ENCODE measurements around the gene DCAF10. TPM values are rescaled to one million over a fixed set of nuclear protein-coding genes. Genes with fewer than 3 reads are reported as not detected.

Gene DCAF10
- total and polyA plus RNA-seq, 2 of the 8 experiments (the other 6 are each of a cell fraction or from before 2014, with no cell fraction given): 7.1 to 15.0 TPM

GRCh38 chr9:37788332-37788731 lies 12.3 kb upstream of the DCAF10 start:
- Histone ChIP-seq H2BK12ac (ENCODE audit: low read depth, low read length) (no peak overlapping the region), H3K9ac (replicated peaks in 1 of 4; ENCODE audit: extremely low read depth in 1 of 4, low read depth in 3 of 4, low read length in 3 of 4) (no peak overlapping the region), H3K56ac (replicated peaks; ENCODE audit: insufficient read length, low read depth, low read length) (no peak overlapping the region), H3K4me1 (replicated peaks in 1 of 4; ENCODE audit: control insufficient read depth in 3 of 4, insufficient read depth in 4 of 4, low read length in 3 of 4) (peaks cover 0 to 4% (median 0%) of the 10 kb centered on the region in 4 experiments; a peak in 3 of 7 replicates), H4K8ac (ENCODE audit: extremely low read depth, insufficient read depth, low read length) (no peak overlapping the region), H3K23ac (ENCODE audit: insufficient read length) (no peak overlapping the region), H3K27me3 (replicated peaks in 1 of 4; ENCODE audit: control insufficient read depth in 3 of 4, extremely low read depth in 1 of 4, insufficient read depth in 3 of 4, low read length in 3 of 4) (peaks cover 0 to 3% (median 2%) of the 10 kb centered on the region in 4 experiments; a peak in 2 of 7 replicates), H2BK120ac (replicated peaks; ENCODE audit: low read depth, low read length) (no peak overlapping the region), H2AK5ac (ENCODE audit: low read depth, low read length) (no peak overlapping the region), H2AFZ (ENCODE audit: low read length) (no peak overlapping the region), H3K9me3 (ENCODE audit: insufficient read depth in 2 of 2, low read depth in 1 of 2, low read length in 1 of 2) (no peaks in the 10 kb centered on the region), H2BK5ac (ENCODE audit: low read depth, low read length) (no peak overlapping the region), H3K79me2 (ENCODE audit: control insufficient read depth in 1 of 2, insufficient read depth in 2 of 2, low read length in 2 of 2) (peaks cover 6 to 13% of the 10 kb centered on the region in 2 experiments; a peak in 3 of 4 replicates), H3K79me1 (ENCODE audit: low read depth, low read length) (no peaks in the 10 kb centered on the region; the same call in 1 of the 2 replicates), H2BK20ac (ENCODE audit: low read length) (no peak overlapping the region), H3K4me2 (ENCODE audit: insufficient read depth in 1 of 2, low read depth in 2 of 2, low read length in 2 of 2) (no peak overlapping the region), H4K20me1 (replicated peaks in 1 of 2; ENCODE audit: control insufficient read depth in 1 of 2, insufficient read depth in 2 of 2, low read length in 2 of 2) (peaks cover 0 to 1% of the 10 kb centered on the region in 2 experiments), H3K36me3 (ENCODE audit: control insufficient read depth in 2 of 4, insufficient read depth in 4 of 4, low read length in 3 of 4) (peaks cover 0 to 4% (median 2%) of the 10 kb centered on the region in 4 experiments; a peak in 5 of 8 replicates), H3K27ac (ENCODE audit: low read depth, low read length) (no peak overlapping the region), H3K23me2 (ENCODE audit: low read depth, low read length) (peaks cover 6% of the 10 kb centered on the region), H3K14ac (ENCODE audit: insufficient read length) (no peak overlapping the region), H3K4me3 (ENCODE audit: extremely low read depth in 1 of 4, insufficient read depth in 2 of 4, low read depth in 3 of 4, low read length in 4 of 4) (no peak overlapping the region), H4K5ac (ENCODE audit: insufficient read length, low read depth, low read length) (no peak overlapping the region), H2BK15ac (ENCODE audit: low read length) (no peak overlapping the region), H3K4ac (replicated peaks; ENCODE audit: insufficient read length, low read depth, low read length) (no peak overlapping the region), H3K18ac (ENCODE audit: extremely low read depth, low read length) (no peak overlapping the region), H4K91ac (replicated peaks; ENCODE audit: insufficient read length, low read length) (no peak overlapping the region)
- POLR2A ChIA-PET (ENCODE audit: partially characterized antibody): interaction anchor here (0.7 kb wide), 1 partner anchor 301 kb away, joined by 3 read pairs; no protein-coding TSS in a partner anchor
- no peak for TF ChIP-seq SP2 (IDR thresholded peaks at IDR 0.05; ENCODE audit: low read length)
- TF ChIP-seq JUN (IDR thresholded peaks at IDR 0.05; ENCODE audit: low read depth, low read length): no peak
- TF ChIP-seq POLR2AphosphoS5 (IDR thresholded peaks at IDR 0.05; ENCODE audit: low read depth, low read length): no peak
- no peak for TF ChIP-seq FOSL1 (IDR thresholded peaks at IDR 0.05; ENCODE audit: insufficient read depth, low read depth, low read length)
- TF ChIP-seq SIN3A (conservative IDR thresholded peaks at IDR 0.05 in 1 of 2, IDR thresholded peaks at IDR 0.05 in 1 of 2; ENCODE audit: low read depth in 1 of 2, low read length in 2 of 2): no peak
- no peak for TF ChIP-seq SUZ12 (IDR thresholded peaks at IDR 0.05; ENCODE audit: low read length)
- TF ChIP-seq RFX5 (IDR thresholded peaks at IDR 0.05; ENCODE audit: borderline replicate concordance, low read depth, low read length): no peak
- TF ChIP-seq ASH2L (IDR thresholded peaks at IDR 0.05; ENCODE audit: low read length): no peak
- no peak for TF ChIP-seq PHF8 (conservative IDR thresholded peaks at IDR 0.05; ENCODE audit: low read depth, low read length)
- no peak for TF ChIP-seq BRCA1 (IDR thresholded peaks at IDR 0.05; ENCODE audit: low read depth, low read length)
- TF ChIP-seq GABPA (IDR thresholded peaks at IDR 0.05; ENCODE audit: borderline replicate concordance, insufficient read depth, low read length): no peak
- FAIRE-seq (no peak), DNase-seq (ENCODE audit: low read depth in 1 of 2, low spot score in 2 of 2) (no peak)
- WGBS, 2 experiments (ENCODE audit: extremely low coverage in 1 of 2, insufficient coverage in 1 of 2, insufficient read length in 1 of 2, insufficient replicate concordance in 2 of 2, low coverage in 1 of 2, low lambda C conversion rate in 2 of 2, missing lambda C conversion rate in 1 of 2): 78% methylated on average over 6 of the region's 6 CpGs; no CpG with 5 or more reads in 1 of the 2 experiments
- CTCF ChIA-PET (ENCODE audit: partially characterized antibody): no interaction called here

All from H1 (cell line).